Inflammatory macrophage treated with lipopolysaccharide for 1 hour (primary cell): ENCODE results near the gene MRPL58.
A peak's percentile ranks its signal among the peaks of the same experiment; 100 is the strongest.
"Not testable (repeated sequence)": the region's sequence is repeated elsewhere in the genome, so short reads cannot be mapped to it uniquely, and the experiment has no call there.

Source experiments
- DNase-seq, 2 donors: peaks; one replicate each; pipeline ENCODE4 v3.0.0-alpha.2; 2020 to 2022

MRPL58 gene

DNA sequence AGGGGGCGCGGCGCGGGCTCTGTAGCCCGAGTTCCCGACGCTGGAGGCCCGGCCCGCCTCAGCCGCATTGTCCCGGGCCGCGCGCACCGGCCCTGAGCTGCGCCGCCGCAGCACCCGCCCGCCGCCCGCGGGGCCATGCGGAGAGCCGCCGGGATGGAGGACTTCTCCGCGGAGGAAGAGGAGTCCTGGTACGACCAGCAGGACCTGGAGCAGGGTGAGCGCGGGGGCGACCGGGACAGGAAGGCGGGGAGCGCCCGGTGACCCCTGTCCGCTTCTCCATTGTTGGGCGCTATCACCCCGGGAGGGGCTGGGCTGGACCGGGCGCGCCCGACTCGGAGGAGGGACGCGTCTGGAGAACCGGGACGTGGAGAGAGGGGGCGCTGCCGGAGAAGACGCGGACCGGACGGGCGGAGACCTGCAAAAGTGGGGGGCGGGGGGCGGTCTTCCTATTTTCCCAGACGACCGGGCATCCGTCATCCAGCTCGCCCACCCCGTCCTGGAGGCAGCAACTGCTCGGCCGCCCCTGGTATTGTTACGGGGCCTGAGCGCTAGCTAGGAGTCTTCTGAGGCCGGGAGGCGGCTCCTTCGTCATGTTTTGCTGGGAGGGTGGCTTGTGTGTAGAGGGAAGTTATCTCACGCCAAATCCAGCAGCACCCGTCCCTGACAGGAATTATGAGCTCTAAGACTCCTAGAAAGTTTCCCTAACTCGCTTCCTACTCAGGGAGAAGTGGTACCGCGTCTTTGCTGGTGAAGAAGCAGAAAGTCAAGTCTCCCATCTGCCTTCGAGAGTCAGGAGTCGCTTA is 24.4 kb upstream of the MRPL58 start:
- peak; percentile 39 to 45 for DNase-seq

DNA sequence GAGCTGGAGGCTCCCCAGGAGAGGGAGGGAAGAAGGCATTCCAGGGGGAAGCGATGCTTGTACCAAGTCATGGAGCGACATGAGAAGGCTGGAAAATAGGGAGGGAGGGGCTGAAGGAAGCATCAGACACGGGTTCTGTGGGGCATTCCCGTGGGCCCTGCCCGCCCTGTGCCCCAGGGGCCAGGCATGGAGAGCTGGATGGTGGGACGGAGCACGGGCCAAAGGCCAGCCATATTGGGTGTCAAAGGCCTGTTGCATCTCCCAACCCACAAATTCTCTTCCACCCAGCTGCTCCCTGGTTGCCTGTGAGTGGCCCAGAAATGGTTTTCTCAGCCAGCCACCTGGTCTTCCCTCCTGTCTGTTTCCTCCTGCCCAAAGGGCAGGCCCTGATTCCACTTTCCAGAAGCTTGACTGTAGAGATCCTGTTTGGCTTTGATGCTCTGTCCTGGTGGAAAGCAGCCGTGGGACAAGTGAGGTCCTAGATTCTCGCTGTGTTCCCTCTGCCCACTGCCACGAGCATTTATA is 21.8 kb upstream of the MRPL58 start:
- no peak for DNase-seq

DNA sequence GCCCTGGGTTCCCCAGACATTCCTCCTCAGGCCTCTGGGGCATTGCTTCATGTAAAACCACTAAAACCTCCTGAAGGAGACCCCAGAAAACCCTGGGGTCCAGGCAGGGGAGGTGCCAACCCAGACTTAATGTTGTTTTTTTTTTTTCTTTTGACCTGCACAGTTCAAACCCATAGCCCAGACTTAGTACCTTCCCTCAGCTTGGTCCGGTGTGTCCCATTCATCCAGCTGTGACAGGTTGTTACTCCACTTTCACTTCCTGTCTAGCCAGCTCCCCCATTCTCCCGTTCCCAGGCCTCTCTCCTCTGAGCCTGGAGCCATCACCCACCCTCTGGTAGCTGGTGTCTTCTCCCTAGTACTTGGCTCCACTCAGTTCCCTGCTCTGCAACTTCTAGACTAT is 20.2 kb upstream of the MRPL58 start:
- no peak for DNase-seq

DNA sequence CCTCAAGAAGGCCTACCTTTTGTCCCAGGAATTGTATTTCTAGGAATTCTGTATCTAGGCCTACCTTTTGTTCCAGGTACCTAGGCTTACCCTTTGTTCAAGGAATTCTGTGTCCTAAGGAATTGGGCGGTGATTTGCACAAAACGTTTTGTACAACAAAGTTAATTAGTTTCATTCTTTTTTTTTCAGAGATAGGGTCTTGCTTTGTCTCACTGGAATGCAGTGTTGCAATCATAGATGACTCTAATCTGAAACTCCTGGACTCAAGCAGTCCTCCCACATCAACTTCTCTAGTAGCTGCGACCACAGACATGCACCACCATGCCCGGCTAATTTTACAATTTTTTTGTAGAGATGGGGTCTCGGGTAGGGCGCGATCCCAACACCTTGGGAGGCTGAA is 18.0 kb upstream of the MRPL58 start:
- DNase-seq, result peak in 1 of 2 donors; percentile 28

DNA sequence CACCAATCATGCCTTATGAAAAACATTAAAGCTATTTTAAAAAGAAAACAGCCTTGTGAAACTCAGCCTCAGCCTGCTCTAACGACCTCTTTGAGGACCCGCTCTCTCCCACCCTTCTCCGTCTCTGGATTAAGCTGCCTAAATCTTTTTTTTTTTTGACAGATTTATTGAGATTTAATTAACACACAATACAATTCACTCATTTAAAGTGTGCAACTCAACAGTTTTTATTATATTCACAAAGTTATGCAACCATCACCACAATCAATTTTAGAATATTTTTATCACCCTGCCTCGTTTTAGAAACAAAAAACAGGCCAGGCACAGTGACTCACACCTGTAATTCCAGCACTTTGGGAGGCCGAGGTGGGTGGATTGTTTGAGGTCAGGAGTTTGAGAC is 16.6 kb upstream of the MRPL58 start:
- DNase-seq, result no peak

DNA sequence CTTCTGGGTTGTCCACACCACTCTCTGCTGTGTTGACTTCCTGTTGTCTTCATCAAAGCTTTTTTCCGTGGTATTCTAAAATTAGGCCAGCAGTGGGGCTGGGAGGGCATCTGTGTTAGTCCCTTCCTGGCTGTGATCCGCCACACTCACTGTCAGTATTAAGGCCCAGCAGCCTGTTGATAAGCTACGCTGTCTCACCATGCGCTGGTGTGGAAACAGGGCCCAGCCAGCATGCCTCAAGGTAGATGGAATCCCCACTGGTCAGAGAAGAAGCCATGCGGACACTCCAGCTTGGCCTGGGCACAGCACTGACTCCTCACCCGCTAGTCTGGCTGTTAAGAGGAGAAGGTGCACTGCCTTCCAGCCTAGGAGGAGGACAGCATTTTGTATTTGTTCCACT is 13.7 kb upstream of the MRPL58 start:
- no peak for DNase-seq

DNA sequence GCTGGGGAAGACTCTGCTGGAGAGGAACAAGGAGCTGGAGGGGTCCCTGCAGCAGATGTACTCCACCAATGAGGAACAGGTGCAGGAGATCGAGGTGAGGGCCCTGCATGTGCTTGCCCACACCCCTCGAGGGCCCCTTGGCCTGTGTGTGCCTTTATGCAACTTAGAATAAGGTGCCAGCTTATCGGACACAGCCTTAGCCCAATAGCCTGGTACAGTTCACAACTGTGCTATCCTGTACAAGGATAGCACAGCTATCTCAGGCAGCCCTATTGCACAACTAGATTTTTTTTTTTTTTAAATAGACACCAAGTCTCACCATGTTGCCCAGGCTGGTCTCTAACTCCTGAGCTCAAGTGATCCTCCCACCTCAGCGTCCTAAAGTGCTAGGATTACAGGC is 12.9 kb upstream of the MRPL58 start:
- DNase-seq, result no peak

DNA sequence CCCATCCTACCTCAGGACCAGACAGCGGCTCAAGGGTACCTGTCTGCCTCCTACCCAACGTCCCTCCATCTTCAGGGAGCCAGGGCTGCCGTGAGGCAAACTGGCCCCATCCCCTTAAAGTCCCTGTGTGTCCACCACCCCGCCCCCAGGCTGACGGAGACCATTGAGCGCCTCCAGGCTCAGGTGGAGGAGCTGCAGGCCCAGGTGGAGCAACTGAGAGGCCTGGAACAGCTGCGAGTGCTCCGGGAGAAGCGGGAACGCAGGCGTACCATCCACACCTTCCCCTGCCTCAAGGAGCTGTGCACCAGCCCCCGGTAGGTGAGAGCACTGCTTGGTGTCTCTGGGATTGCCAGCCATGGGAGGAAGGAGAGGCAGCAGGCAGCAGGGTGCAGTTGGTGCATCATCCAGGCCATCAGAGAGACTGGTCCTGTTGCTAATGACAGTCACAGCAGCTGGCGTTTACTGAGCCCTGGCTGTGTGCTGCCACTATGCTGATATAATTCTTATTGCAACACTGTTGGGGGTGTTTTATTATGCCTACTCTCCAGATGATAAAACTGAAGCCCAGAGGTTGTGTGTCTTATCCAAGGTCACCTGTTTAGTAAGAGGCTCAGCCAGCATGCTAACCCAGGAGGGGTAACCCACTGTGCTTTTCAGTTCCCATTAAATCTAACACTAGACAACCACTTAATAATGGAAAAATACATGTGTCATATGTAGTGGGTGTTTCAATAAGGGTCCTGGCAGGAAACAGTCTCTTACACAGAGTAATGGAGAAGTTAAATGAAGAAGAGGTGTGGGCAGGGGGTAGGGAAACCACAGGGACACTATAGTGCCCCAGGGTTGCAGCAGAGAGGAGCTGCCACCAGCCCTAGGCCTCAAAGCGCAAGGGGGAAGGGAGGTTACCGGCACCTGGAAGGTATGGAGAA is 10.3 kb upstream of the MRPL58 start:
- DNase-seq, result peak; percentile 67 to 82

DNA sequence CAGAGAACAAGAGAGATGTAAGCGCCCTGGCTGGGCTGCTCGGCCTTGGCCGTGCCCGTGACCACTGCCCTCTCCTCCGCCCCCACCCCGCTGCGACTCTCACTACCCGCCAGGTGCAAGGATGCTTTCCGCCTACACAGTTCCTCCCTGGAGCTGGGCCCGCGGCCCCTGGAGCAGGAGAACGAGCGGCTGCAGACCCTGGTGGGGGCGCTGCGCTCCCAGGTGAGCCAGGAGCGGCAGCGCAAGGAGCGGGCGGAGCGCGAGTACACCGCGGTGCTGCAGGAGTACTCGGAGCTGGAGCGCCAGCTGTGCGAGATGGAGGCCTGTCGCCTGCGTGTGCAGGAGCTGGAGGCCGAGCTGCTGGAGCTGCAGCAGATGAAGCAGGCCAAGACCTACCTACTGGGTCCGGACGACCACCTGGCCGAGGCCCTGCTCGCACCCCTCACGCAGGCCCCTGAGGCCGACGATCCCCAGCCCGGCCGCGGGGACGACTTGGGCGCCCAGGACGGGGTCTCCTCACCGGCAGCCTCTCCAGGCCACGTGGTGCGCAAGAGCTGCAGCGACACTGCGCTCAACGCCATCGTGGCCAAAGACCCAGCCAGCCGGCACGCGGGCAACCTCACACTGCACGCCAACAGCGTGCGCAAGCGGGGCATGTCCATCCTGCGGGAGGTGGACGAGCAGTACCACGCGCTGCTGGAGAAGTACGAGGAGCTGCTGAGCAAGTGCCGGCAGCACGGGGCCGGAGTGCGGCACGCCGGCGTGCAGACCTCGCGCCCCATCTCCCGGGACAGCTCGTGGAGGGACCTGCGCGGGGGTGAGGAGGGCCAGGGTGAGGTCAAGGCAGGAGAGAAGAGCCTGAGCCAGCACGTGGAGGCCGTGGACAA is 9.2 kb upstream of the MRPL58 start:
- no peak for DNase-seq

DNA sequence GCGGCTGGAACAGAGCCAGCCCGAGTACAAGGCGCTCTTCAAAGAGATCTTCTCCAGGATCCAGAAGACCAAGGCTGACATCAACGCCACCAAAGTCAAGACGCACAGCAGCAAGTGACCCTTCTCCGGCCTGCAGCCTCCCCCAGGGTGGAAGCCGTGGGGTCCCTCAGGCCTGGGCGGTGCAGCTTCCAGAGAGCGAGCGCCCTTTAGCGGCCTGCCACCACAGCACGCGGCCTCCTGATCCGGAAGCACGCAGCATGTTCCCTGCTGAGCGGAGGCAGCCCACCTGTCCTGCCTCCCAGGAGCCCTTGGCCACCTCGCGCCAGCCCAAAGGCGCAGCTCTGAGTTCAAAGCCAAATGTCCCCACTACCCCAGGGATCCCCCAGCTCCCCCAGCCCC is 8.5 kb upstream of the MRPL58 start:
- no peak for DNase-seq

DNA sequence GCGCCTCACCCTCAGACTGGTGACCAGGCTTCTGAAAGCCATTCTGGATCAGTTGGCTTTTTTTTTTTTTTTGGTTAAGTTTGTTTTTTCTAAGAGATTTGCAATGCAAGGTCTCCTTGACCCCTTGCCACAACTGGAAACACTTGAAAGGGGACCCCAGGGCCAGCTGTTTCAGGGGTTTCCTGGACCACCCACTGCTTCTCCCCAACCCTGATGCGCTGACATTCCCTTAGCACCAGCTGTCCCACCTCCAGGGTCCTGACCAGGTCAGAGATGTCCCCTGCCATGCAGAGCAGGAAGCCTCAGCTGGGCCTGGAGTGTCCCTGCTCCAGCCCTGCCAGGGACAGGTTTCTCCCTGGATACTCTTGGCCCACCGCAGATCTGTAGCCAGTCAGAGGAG is 8.1 kb upstream of the MRPL58 start:
- no peak for DNase-seq

DNA sequence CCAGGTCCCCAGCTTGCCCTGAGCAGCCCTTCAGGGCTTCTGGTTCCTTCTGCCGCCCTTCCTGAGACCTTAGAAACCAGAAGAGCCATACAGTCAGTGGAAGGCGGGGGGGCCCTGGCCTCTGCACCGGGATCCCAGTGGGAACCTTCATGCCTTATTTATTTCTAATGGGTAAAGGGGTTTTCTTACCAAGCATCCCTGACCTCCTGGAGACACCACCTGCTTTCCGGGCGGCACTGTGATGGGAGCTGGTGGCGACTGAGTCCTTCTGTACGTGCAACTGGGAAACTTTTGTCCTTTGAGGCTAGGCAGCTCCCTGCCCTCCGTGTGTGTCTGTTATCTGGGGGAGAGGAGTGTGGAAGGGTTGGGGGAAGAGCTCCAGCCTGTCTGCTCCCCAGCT is 7.2 kb upstream of the MRPL58 start:
- DNase-seq, result no peak

DNA sequence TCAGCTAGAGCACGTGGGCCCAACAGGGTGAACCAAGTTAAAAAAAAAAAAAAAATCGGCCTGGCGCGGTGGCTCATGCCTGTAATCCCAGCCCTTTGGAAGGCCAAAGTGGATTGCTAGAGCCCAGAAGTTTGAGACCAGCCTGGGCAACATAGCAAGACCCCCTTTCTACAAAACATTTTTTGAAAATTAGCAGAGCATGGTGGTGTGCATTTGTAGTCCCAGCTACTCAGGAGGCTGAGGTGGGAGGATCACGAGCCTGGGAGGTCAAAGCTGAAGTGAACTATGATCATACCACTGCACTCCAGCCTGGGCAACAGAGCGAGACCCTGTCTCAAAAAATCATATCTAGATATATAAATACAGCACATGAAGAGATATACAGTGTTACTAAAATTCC is 6.4 kb upstream of the MRPL58 start:
- not testable (repeated sequence) for DNase-seq

DNA sequence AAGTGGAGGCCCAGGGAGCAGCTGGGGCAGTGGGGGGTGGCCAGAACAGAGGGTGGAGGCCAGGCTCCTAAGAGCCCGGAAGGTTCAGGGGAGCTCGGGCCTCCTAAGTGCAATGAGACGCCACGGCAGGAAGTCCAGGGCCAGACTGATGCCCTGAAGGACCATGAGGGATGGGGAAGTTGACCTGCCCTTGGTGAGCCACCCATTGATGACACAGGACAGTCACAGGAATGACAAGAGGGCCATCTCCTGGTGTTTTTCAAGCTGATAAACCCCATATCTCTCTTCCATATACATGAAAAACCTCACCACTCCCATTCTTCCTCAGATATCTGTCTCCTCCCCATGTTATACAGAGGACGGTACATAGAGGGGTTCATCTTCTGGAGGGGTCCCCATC is 5.8 kb upstream of the MRPL58 start:
- peak; percentile 53 to 56 for DNase-seq

DNA sequence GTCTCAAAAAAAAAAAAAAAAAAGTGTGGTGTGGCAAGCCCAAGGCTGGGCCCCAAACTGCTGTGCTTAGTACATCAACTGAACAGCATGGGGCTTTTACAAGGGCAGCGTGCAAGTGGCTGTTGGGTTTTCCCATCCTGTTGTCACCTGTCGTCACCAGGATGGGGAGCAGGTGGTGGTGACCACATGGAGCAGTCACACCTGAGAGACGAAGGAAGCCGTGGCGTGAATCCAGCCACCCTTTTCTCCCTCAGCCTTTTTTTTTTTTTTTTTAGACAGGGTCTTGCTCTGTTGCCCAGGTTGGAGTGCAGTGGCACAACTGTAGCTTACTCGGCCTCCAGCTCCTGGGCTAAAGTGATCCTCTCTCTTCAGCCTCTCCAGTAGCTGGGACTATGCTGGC is 4.1 kb upstream of the MRPL58 start:
- no peak for DNase-seq

DNA sequence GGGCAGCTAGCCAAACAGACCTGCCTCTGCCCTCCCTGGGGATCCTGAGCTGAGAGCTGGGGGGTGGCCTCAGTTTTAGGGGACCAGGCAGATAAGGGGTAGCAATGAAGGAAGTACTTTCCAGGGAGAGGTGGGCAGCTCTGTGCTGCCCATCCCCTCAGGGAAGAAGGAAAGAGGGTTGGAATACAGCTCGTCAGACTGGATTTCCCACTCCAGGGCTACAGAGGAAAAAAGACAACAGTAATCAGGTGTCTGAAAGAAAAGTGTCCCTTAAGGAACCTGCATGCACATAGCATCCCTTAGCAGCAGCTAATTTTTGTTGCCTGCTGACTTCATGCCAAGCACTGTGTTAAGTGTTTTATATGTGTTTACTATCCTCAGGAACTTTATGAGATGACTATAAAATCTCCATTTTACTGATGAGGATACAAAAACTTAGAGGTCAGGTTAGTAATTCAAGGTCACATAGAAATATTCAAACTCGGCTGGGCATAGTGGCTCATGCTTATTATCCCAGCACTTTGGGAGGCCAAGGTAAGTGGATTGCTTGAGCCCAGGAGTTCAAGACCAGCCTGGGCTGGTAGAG is 3.2 kb upstream of the MRPL58 start:
- DNase-seq, result no peak

DNA sequence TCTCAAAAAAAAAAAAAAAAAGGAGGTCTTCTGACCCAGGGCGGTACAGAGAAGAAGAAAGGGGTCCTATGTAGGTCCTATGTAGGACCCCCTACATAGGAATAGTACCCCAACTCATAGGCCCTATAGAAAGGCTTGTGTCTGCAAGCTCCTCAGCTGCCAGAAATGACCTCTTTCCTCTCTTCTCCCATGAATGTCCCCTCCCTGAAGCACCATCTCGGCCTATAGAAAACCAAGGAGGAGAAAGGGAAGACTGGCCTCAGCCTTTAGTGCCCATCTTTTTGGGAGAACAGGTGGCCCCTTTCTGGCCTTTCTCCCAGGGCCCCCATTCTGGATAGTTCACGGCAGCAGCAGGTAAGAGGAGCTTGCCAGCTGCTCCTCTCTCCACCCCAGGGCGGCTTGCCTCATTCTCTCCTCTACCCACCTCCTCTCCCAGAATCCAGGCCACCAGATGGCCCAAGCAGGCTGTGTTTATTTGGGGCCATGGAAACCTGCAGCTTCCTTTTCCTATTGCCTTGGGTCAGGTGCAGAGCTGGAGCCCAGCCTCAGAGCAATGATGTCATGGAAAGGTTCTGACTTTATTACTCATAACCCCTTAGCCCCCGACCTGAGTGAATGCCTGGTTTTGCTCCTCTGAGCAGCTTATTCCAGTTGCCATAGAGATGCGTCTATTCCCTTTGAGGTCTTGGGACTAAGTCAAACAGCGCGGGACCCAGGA is 1.6 kb upstream of the MRPL58 start:
- DNase-seq, result no peak

DNA sequence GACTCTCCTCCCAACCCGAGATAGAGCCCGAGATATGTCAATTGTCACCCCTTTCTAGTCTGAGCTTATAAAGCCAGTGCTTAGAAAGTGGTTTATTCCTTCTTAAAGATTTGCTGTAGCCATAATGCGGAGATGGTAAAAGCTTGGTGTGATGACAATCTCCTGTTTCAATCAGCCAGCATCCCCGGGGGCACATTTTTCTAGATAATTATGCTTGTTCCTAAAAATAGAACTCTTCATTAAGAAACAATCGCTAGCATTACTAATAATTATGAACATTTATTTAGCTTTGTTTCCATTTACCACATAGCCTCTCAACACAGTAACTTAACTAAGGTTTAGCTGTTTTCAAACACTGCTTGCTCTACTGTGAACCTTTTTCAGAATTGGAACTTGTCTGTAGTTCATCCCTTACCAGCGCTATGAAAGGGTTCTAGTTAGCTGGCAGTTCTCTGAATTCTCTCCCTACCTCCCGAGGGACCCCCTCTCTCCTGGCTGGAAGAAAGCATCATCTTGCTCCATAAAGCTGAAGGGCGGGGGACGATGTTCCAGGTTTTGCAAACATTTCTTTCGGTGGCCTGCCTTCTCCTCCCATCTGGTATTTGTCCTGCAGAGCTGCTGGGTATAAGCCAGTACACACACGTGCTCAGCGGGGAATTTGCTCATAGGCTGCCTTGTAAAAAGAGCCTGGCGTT is 922 bp upstream of the MRPL58 start:
- no peak for DNase-seq

DNA sequence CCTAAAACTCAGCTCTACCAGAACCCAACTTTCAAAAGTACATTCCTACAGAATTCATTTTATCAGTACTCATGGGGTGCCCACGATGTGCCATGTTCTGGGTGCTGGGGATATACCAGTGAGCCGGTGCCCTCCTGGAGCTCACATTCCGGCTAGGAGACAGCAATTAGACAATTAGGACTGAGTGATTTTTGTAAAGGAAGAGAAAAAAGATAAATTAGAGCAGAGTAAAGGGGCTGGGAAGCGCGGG is 449 bp upstream of the MRPL58 start:
- DNase-seq, result no peak

DNA sequence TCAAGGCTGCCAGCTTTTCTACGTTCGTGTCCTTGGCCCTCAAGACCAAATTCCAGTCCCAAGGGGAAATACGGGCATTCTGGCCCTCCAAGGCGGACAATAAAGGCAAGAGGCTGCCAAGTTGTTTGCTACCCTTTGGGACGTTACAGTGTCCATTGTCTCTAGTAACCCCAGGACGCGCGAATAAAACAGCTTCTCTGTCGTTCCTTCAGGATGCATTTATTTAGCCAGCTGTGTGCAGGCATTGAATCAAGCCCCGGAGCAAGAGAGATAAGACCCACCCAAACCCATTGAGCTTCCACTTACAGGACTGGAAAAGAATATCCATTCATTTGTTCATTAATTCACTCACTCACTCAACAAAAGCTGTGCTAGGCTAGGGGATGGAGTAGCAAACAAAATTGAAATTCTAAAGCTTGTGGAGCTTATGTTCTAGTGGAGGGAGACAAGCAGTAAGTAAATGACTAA is 656 bp downstream of the MRPL58 start:
- peak in 1 of 2 donors; percentile 9 for DNase-seq

DNA sequence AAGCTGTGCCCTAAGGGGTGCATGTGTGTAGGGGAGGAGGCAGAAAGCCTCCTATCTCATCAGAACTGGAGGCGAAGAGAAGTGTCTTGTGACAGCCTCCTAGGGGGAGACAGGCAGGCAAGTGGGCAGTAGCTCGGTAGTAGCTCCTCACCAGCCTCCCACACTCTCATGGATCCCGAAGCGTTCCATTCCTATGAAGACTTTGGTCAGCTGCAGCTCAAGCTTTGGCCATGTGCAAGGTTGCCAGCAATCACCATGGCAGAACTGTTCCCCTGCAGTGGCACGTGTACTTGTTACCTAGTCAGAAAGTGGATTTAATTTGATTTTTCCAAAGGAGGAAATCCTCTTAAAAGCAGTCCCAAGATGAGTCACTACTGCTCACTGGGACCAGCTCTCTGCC is 6.7 kb downstream of the MRPL58 start:
- no peak for DNase-seq
